Activated naive CD4-positive, alpha-beta T cell treated with Interleukin-2 at 50 U/mL for 16 hours (primary cell): Measurements from ENCODE around the gene KRT33B.
"Not testable (repeated sequence)": the region's sequence is repeated elsewhere in the genome, so short reads cannot be mapped to it uniquely, and the experiment has no call there.

Experiments used
- DNase-seq: peaks from one replicate; pipeline ENCODE4 v3.0.0-alpha.2; 2020

Gene KRT33B

GRCh38 chr17:41393294-41393693 is 23.7 kb upstream of the KRT33B start:
- DNase-seq: no peak

- no peak for DNase-seq
These were observed 22.7 kb upstream of the KRT33B start for GRCh38 chr17:41392278-41392677.

GRCh38 chr17:41391535-41391934 is 21.9 kb upstream of the KRT33B start:
- DNase-seq: no peak

DNA sequence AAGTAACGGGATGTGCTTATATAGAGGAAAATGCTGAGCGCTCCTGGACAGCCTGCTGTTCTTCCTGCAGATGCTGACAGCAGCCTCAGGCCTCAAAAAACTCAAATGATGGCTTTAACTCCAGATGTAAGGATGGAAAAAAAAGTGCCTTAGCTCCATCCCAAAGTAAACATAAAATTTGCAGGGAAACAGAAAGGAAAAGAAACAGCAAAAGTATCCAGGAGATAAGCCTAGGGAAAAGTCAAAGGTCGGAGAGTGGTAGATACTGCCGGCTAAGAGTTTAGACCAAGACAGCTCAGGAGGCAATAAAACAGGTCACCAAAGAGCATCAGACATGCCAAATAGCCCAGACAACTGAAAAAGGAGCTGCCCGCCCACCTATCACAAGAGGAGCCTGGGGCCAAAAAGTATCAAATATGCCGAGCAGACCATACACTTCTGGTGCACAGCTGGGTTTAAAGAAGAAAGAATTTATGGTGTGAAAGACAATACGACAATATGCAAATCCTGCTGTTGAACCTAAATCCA is 20.9 kb upstream of the KRT33B start:
- no peak for DNase-seq

GRCh38 chr17:41387670-41388069 is 18.1 kb upstream of the KRT33B start:
- DNase-seq: no peak

DNA sequence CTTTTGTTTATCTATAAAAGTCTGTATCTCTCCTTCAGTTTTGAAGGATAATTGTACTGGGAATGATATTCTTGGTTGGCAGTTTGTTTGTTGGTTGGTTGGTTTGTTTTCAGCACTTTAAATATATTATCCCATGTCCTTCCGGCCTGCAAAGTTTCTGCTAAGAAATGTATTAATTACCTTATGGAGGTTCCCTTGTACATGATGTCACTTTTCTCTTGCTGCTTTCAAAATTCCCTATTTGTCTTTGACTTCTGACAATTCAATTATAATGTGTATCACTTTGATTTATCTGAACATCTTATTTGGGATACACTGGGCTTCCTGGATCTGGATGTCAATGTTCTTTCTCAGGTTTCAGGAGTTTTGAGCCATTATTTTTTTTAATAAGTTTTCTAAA is 16.6 kb upstream of the KRT33B start:
- no peak for DNase-seq

DNA sequence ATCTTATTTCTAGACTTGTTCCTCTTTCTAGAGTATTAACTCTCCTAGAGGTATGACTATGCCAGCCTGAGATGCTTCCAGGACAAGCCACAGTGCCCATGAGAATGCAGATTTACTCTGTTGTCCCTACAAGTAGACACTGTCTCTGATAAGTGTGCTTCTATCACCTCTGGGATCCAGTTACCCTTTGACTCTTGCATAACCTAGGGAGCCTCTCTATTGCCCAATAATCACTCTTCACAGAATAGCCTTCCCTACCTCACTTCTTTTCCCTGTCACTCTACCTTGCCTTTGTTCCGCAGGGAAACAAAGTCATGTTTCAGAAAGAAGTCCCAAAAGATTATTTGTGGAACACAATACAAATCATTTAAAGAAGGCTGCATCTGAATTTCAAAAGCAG is 14.1 kb upstream of the KRT33B start:
- no peak for DNase-seq

- no peak for DNase-seq
These were observed 12.8 kb upstream of the KRT33B start for GRCh38 chr17:41382394-41382793.

GRCh38 chr17:41381943-41382342 is 12.3 kb upstream of the KRT33B start, which contains the start of gene KRT34:
TSS of gene KRT34 (minus strand) at chr17:41382306. CDS start at chr17:41382246, 60 bp downstream.
- not testable (repeated sequence) for DNase-seq

DNA sequence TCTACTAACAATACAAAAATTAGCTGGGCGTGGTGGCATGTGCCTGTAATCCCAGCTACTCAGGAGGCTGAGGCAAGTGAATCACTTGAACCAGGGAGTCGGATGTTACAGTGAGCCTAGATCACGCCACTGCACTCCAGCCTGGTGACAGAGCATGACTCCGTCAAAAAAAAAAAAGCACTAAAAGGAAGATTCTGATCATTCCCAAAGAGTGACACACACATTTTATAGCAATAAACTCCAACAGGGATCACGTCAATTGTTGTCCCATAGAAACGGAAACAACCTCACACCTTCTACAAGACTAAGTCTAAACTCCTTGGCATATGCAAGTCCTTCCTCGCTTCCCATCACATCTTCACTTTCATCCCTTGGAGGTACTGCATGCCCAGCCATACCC is 10.5 kb upstream of the KRT33B start:
- not testable (repeated sequence) for DNase-seq

GRCh38 chr17:41377546-41377945 is 7.9 kb upstream of the KRT33B start:
- no peak for DNase-seq

DNA sequence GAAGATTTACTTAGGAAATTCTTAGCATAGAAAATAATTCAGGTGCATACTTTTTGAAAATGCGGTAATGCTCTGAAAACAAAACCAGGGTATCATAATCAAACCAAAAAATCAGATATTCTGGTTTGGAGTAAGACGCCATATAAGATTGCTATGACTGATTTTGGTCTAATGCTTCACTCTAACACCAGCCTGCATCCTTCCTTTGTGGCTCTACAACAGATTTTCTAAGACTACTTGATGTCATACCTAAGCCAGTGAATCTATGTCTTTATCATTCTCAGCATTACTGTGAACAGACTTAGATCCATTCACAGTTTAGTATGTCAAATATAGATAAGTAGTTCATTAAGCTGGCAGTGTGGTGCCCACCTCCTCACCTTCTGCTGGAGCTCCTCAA is 590 bp downstream of the KRT33B start:
- DNase-seq: no peak

DNA sequence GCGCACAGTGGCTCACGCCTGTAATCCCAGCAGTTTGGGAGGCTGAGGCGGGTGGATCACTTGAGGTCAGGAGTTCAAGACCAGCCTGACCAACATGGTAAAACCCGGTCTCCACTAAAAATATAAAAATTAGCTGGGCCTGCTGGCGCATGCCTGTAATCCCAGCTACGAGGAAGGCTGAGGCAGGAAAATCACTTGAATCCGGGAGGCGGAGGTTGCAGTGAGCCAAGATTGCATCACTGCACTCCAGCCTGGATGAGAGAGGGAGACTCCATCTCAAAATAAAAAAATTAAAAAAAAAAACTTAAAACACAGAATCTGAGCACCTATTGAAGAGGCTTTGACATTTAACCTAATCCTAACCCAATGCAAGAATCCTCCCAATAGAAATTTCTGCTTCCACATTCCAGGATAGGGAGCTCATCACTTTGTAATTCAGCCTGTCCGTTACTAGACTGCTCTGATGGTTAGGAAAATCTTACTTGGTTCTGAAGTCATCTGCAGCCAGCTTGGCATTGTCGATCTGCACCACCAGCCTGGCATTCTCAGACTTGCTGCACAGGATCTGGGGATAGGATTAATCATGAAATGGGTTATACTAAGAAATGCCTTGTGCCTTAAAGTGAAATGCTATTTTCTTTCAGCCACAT is 2.1 kb downstream of the KRT33B start:
- no peak for DNase-seq

DNA sequence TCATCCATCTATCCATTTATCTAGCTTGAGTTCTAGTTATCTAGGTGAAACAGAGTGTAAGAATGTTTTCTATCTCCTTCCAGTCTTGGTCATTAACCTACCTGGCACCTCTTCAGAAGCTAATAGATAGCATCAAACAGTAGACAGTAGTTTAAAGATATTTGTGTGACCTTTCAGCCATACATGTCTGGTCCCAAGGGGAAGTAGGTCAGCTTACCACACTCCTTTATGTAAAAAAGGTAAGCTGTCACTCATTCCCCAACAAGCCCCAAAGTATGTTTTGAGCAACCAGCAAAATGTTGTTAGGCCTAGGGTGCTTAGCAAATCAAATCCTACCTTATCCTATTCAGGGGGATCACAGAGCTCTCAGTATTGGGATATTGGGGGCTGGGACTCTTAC is 3.5 kb downstream of the KRT33B start:
- DNase-seq: no peak

GRCh38 chr17:41363881-41364280 is 5.7 kb downstream of the KRT33B start:
- no peak for DNase-seq

DNA sequence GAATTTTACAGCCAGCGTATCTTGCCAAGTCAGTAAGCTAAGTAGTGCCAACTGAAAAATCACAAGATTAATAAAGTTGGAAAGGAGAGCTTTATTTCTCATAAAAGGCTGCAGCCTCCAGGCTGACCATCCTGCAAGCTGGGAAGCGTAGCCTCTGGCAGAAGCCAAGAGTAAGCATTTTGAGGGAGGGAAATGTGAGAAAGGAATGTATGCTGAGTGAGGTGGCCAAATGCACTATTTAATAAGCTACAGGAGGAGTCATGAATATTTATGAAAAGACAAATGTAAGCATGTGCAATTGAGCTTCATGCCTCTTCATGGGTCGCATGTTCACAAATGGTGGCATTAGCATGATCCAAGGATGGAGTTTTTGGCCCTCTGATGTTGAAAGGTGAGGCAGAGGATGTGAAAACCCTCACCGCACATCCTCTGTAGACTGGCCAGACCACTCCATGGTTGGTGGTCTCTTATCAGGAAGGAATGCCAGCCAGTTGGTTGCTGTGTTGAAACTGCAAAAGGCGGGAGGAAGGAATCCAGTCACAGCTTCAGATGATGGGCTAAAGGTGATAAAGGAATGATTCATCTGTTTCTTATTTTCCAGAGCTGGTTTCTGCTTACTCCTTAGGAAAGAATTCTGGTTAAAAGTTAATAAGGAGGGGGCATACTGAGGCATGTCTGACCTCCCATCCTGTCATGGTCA is 9.2 kb downstream of the KRT33B start:
- no peak for DNase-seq

GRCh38 chr17:41354536-41354935 is 15.1 kb downstream of the KRT33B start:
- no peak for DNase-seq

GRCh38 chr17:41352597-41353366 is 16.8 kb downstream of the KRT33B start:
- DNase-seq: no peak

- no peak for DNase-seq
These were observed 18.4 kb downstream of the KRT33B start for GRCh38 chr17:41351177-41351576.

GRCh38 chr17:41350381-41350878 is 19.2 kb downstream of the KRT33B start, which contains the start of gene KRT33A:
TSS of gene KRT33A (minus strand) at chr17:41350828. CDS start at chr17:41350767, 61 bp downstream.
- not testable (repeated sequence) for DNase-seq

- no peak for DNase-seq
These were observed 21.5 kb downstream of the KRT33B start for GRCh38 chr17:41347869-41348760.

DNA sequence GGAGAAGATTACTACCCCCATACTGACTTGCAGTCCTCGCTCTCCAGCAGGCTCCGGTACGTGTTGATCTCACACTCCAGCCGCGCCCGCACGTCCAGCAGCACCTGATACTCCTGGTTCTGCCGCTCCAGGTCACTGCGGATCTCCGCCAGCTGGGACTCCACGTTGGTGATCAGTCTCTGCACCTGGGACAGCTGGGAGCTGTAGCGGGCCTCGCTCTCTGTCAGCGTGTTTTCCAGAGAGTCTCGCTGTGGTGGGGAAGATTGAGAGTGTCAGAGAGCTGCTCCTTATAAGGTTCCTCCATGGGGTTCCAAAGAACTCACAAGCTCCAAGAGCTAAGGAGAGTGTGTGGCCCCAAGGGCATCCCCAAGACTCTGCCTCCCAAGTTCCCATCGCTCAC is 23.2 kb downstream of the KRT33B start:
- not testable (repeated sequence) for DNase-seq
